Stomach smooth muscle (tissue), 2 donors: ENCODE data around the gene PI4KA.

Experiments
- H3K27ac ChIP-seq: one replicate; pipeline ENCODE4 v1.7.0; 2013; ENCODE audit warnings: mild to moderate bottlenecking, low read length, inconsistent platforms
- H3K27me3 ChIP-seq, 2 donors: one replicate each; pipeline ENCODE4 v1.7.0; 2013; ENCODE audit warnings: low read length in 2 of 2; ENCODE audit not compliant: insufficient read depth in 2 of 2, control insufficient read depth in 1 of 2
- H3K36me3 ChIP-seq, 2 donors: one replicate each; pipeline ENCODE4 v1.7.0; 2013; ENCODE audit warnings: low read length in 2 of 2; ENCODE audit not compliant: control insufficient read depth in 2 of 2, insufficient read depth in 2 of 2
- H3K4me1 ChIP-seq: one replicate; pipeline ENCODE4 v1.7.0; 2013; ENCODE audit warnings: low read length; ENCODE audit not compliant: control insufficient read depth, insufficient read depth
- H3K4me3 ChIP-seq, 2 donors: one replicate each; pipeline ENCODE4 v1.7.0; 2013; ENCODE audit warnings: low read length in 2 of 2
- H3K9ac ChIP-seq, 2 donors: one replicate each; pipeline ENCODE4 v1.7.0; 2013; ENCODE audit warnings: low read length in 2 of 2, mild to moderate bottlenecking in 1 of 2
- H3K9me3 ChIP-seq, 2 donors: one replicate each; pipeline ENCODE4 v1.7.0; 2013; ENCODE audit warnings: low read length in 2 of 2; ENCODE audit not compliant: control insufficient read depth in 2 of 2
- donor health status: healthy.
- donor health status: Pancreatic carcinoma.

Gene PI4KA

GRCh38 chr22:20890975-20891374 lies 32.4 kb upstream of the PI4KA start:
- Histone ChIP-seq H3K4me3 (no peak overlapping the region), H3K27ac (no peak overlapping the region), H3K9me3 (no peaks in the 10 kb centered on the region), H3K27me3 (no peaks in the 10 kb centered on the region), H3K4me1 (no peaks in the 10 kb centered on the region), H3K9ac (no peak overlapping the region), H3K36me3 (peaks cover 22 to 24% of the 10 kb centered on the region in 2 donors)

DNA sequence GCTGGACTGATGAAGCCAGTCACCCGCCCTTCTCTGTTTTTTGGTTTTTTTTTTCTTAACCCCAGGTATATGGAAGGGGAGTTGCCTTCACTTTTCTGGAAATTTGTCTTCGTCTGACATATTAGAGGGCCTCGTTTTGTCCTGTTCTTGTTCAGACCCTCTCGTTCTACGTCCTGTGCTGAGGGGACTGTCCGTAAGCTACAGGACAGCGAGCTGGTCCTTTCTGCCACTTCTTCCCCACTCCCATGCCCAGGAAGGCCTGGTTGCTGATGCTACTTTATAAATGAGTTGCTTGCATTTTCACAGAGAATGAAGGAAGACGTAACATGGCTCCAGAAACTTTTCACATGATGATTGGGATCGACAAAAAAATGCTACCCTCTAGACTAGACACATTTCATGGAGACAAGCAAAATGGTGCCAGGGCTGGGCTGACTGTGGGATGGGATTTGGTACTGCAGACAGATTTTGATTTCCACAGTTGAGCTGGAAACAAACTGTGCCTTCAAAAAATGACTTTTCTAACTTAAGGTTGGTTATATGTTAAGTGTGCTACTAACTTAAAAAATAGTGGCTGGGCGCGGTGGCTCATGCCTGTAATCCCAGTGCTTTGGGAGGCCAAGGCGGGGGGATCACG lies 31.4 kb upstream of the PI4KA start:
- Histone ChIP-seq H3K4me3 (no peak overlapping the region), H3K27me3 (no peaks in the 10 kb centered on the region), H3K9me3 (no peaks in the 10 kb centered on the region), H3K36me3 (peaks cover 22 to 24% of the 10 kb centered on the region in 2 donors), H3K27ac (no peak overlapping the region), H3K9ac (no peak overlapping the region), H3K4me1 (peaks cover 6% of the 10 kb centered on the region)

DNA sequence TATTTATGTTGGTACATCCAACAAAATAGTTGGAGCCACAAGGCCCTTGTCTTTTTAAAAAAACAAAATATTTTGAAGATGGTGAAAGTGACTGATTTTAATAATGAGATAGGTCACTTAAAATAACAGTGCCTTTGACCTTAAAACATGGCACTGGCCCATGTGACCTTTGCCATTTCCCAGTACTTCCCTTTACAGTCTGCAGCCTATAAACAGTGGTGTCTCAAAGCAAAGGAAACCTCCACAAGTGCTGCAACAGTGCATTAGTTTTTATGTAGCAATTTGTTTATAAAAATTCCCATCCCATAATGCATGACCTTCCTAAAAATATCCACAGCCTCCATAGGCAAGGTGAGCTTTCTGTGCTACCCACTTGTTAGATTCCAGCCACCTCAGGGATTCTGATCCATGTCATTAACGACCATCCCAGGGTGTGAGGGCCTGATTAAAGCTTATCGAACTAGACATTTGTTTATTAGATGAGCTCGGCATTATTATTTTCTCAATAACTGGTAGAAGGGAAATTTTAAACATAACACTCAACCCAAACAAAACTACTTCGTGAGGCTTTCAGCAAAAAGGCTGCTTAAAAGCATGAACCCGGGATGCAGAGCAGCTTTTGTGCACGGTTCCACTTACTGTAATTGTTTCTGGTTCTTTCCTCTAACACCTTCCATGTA lies 30.6 kb upstream of the PI4KA start:
- H3K36me3 ChIP-seq, result peaks cover 22 to 28% of the 10 kb centered on the region in 2 donors

DNA sequence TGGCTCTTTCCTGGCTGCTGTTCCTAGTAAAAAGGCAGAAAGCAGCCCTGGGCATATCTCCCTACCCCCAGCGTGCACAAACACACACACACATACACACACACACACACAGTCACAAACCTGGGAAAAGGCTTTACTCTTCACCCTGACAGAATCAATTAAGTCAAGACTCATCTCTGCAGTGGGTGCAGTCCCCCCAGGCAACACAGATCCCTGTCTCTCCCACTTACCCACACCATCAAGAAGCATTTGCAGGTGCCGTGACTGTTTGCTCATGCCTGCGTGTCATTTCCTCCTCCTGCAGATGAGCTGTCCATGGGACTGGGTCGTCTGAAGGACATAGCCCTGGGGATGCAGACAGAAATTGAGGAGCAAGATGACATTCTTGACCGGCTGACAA lies 28.8 kb upstream of the PI4KA start:
- Histone ChIP-seq H3K9ac (no peak overlapping the region), H3K4me3 (no peak overlapping the region), H3K4me1 (peaks cover 6% of the 10 kb centered on the region), H3K27ac (no peak overlapping the region), H3K27me3 (no peaks in the 10 kb centered on the region), H3K36me3 (peaks cover 27 to 38% of the 10 kb centered on the region in 2 donors), H3K9me3 (no peaks in the 10 kb centered on the region)

More for the DNA sequence above, 30.6 kb upstream of the PI4KA start:
- no peak overlapping the region for H3K9ac ChIP-seq
- no peak overlapping the region for H3K4me3 ChIP-seq
- H3K27me3 ChIP-seq, result no peaks in the 10 kb centered on the region
- H3K9me3 ChIP-seq, result no peaks in the 10 kb centered on the region
- no peak overlapping the region for H3K27ac ChIP-seq
- H3K4me1 ChIP-seq, result peaks cover 6% of the 10 kb centered on the region

DNA sequence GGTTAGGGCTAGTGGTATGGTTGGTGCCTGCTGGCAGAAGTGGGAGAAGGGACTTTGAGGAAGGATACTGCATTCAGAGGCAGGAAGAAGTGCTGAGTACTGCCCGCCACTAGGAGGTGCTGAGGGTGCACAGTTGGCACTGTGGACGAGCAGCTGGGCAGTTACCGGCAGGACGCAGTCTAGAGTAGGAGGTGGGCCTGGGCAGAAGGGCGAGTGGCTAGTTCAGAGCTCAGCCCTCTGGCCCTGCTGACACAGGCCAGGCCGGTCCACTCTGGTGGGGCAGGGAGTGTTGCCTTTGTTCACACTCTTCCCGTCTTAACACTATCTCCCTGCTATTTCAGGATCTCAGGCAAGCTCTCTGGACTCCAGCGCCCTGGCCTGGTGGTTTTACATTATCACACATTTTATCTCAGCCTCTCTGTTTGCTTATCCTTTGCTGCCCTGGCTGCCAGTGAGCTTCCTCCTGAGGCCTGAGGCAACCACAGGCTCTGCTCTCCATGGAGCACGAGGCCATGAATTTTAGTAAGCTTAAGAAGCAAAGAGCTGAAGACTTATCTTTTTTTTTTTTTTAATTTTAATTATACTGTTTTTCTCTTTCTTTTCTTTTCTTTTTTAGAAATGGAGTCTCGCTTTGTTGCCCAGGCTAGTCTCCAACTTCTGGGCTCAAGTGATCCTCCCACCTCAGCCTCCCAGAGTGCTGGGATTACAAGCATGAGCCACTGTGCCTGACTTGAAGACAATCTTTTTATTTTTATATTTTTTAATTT lies 27.1 kb upstream of the PI4KA start:
- peak overlapping the region; percentile 55 for H3K27ac ChIP-seq
- peak overlapping the region; percentile 37 to 62 for H3K9ac ChIP-seq
- H3K4me3 ChIP-seq, result no peak overlapping the region
- H3K36me3 ChIP-seq, result peaks cover 35 to 54% of the 10 kb centered on the region in 2 donors
- H3K4me1 ChIP-seq, result peaks cover 6% of the 10 kb centered on the region
- H3K27me3 ChIP-seq, result no peaks in the 10 kb centered on the region
- no peaks in the 10 kb centered on the region for H3K9me3 ChIP-seq

- H3K27ac ChIP-seq, result no peak overlapping the region
- H3K27me3 ChIP-seq, result no peaks in the 10 kb centered on the region
- no peaks in the 10 kb centered on the region for H3K9me3 ChIP-seq
- no peak overlapping the region for H3K4me3 ChIP-seq
- peaks cover 34 to 55% of the 10 kb centered on the region in 2 donors for H3K36me3 ChIP-seq
- H3K4me1 ChIP-seq, result peaks cover 6% of the 10 kb centered on the region
- H3K9ac ChIP-seq, result no peak overlapping the region
Measured at GRCh38 chr22:20885017-20885556, 26.5 kb upstream of the PI4KA start.

DNA sequence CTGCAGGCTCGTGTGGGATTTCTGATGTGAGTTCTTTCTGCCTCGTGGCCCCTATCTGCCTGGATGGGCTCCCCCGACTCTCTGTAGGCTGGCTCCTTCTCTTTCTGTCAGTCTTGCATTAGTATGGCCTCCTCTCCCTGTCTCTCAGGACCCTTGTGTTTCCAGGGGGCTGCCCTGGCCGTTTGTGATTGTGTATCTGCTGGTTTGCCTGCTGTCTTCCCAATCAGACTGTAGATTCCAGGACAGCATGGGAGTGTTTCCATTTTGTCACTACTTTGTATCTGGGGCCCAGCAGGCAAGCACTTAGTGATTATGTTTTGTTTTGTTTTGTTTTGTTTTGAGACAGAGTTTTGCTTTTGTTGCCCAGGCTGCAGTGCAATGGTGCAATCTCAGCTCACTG lies 25.8 kb upstream of the PI4KA start:
- Histone ChIP-seq H3K27ac (no peak overlapping the region), H3K4me3 (no peak overlapping the region), H3K36me3 (peaks cover 32 to 50% of the 10 kb centered on the region in 2 donors), H3K9ac (no peak overlapping the region), H3K4me1 (peaks cover 6% of the 10 kb centered on the region), H3K27me3 (no peaks in the 10 kb centered on the region), H3K9me3 (no peaks in the 10 kb centered on the region)

GRCh38 chr22:20882855-20883254 lies 24.2 kb upstream of the PI4KA start:
- H3K9me3 ChIP-seq, result no peaks in the 10 kb centered on the region
- H3K9ac ChIP-seq, result no peak overlapping the region
- no peak overlapping the region for H3K27ac ChIP-seq
- H3K36me3 ChIP-seq, result peaks cover 22 to 36% of the 10 kb centered on the region in 2 donors
- H3K27me3 ChIP-seq, result no peaks in the 10 kb centered on the region
- peaks cover 6% of the 10 kb centered on the region for H3K4me1 ChIP-seq
- H3K4me3 ChIP-seq, result no peak overlapping the region

DNA sequence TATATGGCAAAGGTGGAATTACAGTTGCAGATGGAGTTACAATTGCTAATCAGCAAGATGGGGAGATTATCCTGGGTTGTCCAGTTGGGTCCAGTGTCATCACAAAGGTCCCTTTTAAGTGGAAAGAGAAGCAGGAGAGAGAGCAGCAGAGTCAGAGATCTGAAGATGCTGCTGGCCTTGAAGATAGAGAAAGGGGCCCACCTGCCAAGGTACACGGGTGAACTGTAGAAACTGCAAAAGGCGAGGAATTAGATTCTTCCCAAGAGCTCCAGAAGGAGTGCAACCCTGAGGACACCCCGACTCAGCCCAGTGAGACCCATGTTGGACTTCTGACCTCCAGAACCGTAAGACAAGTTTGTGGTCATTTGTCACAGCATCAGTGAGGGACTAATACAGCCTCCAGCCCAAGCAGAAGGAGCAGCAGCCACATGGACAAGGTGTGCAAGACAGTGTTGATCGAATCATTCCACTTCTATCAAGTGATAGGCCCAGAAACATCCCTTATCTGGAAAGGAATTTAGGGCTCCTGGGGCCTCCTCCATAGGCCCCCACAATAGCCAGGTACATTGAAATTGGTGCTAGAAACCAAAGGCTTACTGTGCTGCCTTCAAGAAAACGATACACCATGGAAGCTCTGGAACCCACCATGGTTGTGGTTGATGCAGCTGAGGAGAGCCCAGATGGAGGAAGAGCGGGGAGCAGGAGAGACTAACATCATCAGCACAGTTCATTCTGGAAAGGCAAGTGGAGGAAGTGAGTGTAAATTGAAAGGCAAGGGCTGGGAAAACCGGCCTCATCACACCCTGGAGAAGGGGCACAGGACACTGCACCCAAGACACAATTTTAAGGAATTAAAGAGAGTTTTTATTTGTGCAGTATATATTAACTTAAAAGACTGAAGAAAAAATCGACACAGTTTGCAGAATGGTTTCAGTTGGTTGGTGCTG lies 23.5 kb upstream of the PI4KA start:
- no peaks in the 10 kb centered on the region for H3K9me3 ChIP-seq
- no peak overlapping the region for H3K4me3 ChIP-seq
- H3K4me1 ChIP-seq, result peaks cover 6% of the 10 kb centered on the region
- no peaks in the 10 kb centered on the region for H3K27me3 ChIP-seq
- H3K36me3 ChIP-seq, result peaks cover 15 to 36% of the 10 kb centered on the region in 2 donors
- H3K9ac ChIP-seq, result no peak overlapping the region
- H3K27ac ChIP-seq, result no peak overlapping the region

- Histone ChIP-seq H3K9ac (no peak overlapping the region), H3K27me3 (no peaks in the 10 kb centered on the region), H3K9me3 (no peaks in the 10 kb centered on the region), H3K27ac (no peak overlapping the region), H3K4me3 (no peak overlapping the region), H3K36me3 (peaks cover 13 to 40% of the 10 kb centered on the region in 2 donors), H3K4me1 (peaks cover 6% of the 10 kb centered on the region)
Measured at GRCh38 chr22:20881231-20881630, 22.6 kb upstream of the PI4KA start.
